Type B pancreatic cell (in vitro differentiated cells): ENCODE data around the gene FBXO21. TPM values are rescaled to one million over a fixed set of nuclear protein-coding genes. Genes with fewer than 3 reads are reported as not detected.

ENCODE experiments used
- DNase-seq: peaks from one replicate; pipeline ENCODE4 v3.0.0; 2021; ENCODE audit warnings: mixed read lengths; ENCODE audit not compliant: unreplicated experiment; ENCODE audit errors: extremely low spot score
- H3K27ac Mint-ChIP-seq: 2 replicates; pipeline ENCODE4 v1.8.0; 2021; ENCODE audit warnings: mild to moderate bottlenecking, mixed read lengths
- H3K27me3 Mint-ChIP-seq: 2 replicates; pipeline ENCODE4 v1.8.0; 2021; ENCODE audit warnings: mixed read lengths
- H3K36me3 Mint-ChIP-seq: 2 replicates; pipeline ENCODE4 v1.8.0; 2021; ENCODE audit warnings: mixed read lengths
- H3K4me1 Mint-ChIP-seq: one replicate; pipeline ENCODE4 v1.8.0; 2021; ENCODE audit warnings: mixed read lengths; ENCODE audit not compliant: unreplicated experiment
- H3K4me3 Mint-ChIP-seq: 2 replicates; pipeline ENCODE4 v1.8.0; 2021; ENCODE audit warnings: mild to moderate bottlenecking, mixed read lengths
- H3K9me3 Mint-ChIP-seq: 2 replicates; pipeline ENCODE4 v1.8.0; 2021; ENCODE audit warnings: mixed read lengths
- total RNA-seq: library from RNA; stranded (reverse); gene quantifications from 2 replicates; pipeline ENCODE4 v1.2.1, GENCODE V29; 2021; ENCODE audit warnings: low replicate concordance
- TF ChIP-seq, protein P1 (sequence below): fragments of 200-600 bp; sonication (generic); conservative IDR thresholded peaks from 2 replicates; pipeline ENCODE4 v1.5.0; 2021; ENCODE audit warnings: antibody characterized with exemption, mild to moderate bottlenecking

The FBXO21 gene
- total RNA-seq, 1 donor from 2014 or later, result 53.3 TPM

DNA sequence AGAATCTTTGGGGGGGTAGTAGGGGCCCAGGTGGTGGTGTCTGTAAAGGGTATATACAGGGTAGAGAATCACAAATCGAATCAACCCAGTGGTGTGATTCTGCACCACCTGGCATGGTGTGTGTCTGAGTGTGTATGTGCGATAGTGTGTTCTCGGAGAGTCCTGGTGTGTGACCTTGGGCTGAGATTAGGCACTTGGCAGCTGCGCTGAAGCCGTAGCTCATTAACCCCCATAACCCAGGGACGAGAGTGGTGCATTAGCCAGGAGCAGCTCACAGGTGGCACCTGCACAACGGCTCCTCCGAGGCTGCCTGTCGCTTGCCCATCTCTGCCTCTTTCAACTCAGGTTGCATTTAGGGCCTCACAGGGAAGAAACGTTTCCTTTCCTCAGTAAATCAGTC, 75.5 kb downstream of the FBXO21 start:
- Mint-ChIP-seq H3K27me3 (no peaks in the 10 kb centered on the region), H3K36me3 (no peaks in the 10 kb centered on the region), H3K4me1 (peaks cover 5% of the 10 kb centered on the region), H3K27ac (no peak overlapping the region), H3K9me3 (no peaks in the 10 kb centered on the region), H3K4me3 (no peak overlapping the region)
- DNase-seq, result no peak
- TF ChIP-seq, protein P1, sequence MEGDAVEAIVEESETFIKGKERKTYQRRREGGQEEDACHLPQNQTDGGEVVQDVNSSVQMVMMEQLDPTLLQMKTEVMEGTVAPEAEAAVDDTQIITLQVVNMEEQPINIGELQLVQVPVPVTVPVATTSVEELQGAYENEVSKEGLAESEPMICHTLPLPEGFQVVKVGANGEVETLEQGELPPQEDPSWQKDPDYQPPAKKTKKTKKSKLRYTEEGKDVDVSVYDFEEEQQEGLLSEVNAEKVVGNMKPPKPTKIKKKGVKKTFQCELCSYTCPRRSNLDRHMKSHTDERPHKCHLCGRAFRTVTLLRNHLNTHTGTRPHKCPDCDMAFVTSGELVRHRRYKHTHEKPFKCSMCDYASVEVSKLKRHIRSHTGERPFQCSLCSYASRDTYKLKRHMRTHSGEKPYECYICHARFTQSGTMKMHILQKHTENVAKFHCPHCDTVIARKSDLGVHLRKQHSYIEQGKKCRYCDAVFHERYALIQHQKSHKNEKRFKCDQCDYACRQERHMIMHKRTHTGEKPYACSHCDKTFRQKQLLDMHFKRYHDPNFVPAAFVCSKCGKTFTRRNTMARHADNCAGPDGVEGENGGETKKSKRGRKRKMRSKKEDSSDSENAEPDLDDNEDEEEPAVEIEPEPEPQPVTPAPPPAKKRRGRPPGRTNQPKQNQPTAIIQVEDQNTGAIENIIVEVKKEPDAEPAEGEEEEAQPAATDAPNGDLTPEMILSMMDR, result no peak

DNA sequence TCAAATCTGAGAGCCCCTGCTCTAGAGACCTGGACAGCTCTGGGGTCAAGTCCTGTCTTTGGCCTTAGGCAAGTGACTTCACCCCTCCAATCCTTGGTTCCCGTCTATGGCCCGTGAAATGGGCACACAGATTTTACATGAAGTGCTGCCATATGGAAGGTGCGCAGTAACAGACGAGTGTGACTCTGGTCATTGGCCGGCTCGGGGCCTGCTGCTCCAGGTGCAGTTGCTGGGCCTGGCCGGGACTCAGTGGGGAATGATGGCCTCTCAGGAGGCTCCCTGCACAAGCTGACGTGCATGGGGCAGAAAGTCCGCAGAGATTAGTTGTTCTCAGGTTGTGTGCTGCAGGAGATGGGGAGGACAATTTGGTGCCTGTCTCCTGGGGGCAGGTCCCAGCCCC, 77.0 kb downstream of the FBXO21 start:
- Mint-ChIP-seq H3K9me3 (no peaks in the 10 kb centered on the region), H3K27me3 (no peaks in the 10 kb centered on the region), H3K4me3 (no peak overlapping the region), H3K27ac (no peak overlapping the region), H3K4me1 (peaks cover 5% of the 10 kb centered on the region), H3K36me3 (no peaks in the 10 kb centered on the region)
- TF ChIP-seq, protein P1, result no peak
- DNase-seq, result no peak

DNA sequence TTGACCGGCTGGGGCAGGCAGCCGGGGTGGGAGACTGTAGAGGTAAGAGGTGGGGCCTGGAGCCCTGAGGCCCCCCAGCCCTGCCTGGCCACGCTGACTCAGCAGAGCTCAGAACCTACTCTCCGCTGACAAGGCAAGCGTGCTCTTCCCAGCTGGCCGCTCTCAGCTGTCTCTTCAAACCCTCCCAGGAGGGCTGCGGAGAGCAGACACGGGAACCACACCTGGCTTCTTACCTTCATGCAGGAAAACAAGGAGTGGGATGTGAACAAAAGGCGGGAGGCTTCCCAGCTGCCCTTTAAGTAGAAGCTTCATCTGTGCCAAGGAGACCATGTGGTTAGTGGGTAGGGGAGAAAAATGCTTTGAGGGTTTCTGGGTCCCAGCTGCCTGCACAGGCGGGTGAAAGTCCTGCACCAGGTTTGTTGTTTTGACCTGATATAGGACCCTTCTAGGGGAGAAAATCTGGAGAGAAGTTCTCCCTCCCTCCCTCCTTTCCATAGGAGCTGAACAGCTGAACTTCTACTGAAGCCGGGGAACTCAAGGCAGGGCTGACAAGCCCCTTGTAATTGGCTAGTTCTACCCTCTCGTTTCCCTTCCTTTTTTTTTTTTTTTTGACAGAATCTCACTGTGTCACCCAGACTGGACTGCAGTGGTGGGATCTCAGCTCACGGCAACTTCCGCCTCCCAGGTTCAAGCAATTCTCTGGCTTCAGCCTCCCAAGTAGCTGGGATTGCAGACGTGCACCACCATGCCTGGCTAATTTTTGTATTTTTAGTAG, 78.3 kb downstream of the FBXO21 start:
- Mint-ChIP-seq H3K36me3 (no peaks in the 10 kb centered on the region), H3K4me1 (peaks cover 5% of the 10 kb centered on the region), H3K4me3 (no peak overlapping the region), H3K27ac (no peak overlapping the region), H3K9me3 (no peaks in the 10 kb centered on the region), H3K27me3 (no peaks in the 10 kb centered on the region)
- TF ChIP-seq, protein P1, result no peak
- DNase-seq, result no peak

DNA sequence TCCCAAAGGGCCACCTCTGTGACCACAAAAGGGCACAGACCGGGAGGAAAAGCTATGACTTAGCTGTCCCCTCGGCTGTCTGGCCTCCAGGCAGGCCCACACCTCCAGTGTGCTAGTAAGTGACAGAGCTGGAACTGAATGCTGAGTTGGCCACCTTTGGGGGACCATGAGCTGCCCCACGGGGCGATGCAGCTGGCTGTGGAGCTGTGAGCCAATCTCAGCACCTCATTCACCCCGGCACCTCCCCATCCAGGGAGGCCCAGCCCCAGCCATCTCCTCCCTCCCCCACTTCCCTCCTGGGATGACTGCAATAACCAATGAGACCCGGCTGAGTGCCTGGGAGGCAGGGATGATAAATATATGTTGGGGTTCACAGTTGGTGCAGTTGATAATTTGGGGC, 78.9 kb downstream of the FBXO21 start:
- H3K36me3 Mint-ChIP-seq, result no peaks in the 10 kb centered on the region
- no peaks in the 10 kb centered on the region for H3K27me3 Mint-ChIP-seq
- H3K4me1 Mint-ChIP-seq, result peaks cover 5% of the 10 kb centered on the region
- H3K4me3 Mint-ChIP-seq, result no peak overlapping the region
- TF ChIP-seq, protein P1, result no peak
- no peak for DNase-seq
- no peak overlapping the region for H3K27ac Mint-ChIP-seq
- no peaks in the 10 kb centered on the region for H3K9me3 Mint-ChIP-seq

DNA sequence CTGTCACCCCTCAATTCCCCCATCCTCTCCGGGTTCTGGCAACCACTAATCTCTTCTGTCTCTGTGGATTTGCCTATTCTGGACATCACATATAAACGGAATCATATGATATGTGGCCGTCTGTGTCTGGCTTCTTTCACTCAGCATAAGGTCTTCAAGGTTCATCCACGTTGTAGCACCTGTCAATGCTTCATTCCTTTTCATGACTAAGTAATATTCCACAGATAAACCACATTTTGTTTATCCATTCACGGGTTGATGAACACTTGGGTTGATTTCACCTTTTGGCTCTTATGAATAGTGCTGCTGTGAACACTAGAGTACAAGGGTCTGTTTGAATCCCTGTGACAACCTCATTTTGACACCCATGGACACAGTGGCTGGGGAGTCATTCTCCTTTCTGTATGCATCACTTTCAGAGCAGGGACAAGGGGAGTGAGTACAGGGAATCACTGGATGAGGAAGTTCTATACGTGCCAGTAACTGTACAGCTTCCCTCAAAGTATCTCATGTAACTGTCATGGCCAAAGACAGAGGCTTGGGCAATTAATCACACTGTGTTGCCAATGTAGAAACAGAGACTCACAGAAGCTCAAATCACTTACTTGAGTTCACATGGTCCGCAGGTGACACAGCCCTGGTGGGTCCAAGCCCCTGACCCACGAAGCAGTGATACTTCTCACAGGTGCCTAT, 80.2 kb downstream of the FBXO21 start:
- no peak for DNase-seq
- H3K27me3 Mint-ChIP-seq, result no peaks in the 10 kb centered on the region
- H3K9me3 Mint-ChIP-seq, result peaks cover 4% of the 10 kb centered on the region
- H3K36me3 Mint-ChIP-seq, result no peaks in the 10 kb centered on the region
- no peak overlapping the region for H3K4me3 Mint-ChIP-seq
- H3K4me1 Mint-ChIP-seq, result peaks cover 5% of the 10 kb centered on the region
- H3K27ac Mint-ChIP-seq, result no peak overlapping the region
- TF ChIP-seq, protein P1, result no peak
